H1 (cell line): Measurements from ENCODE around the gene PXN. TPM values are rescaled to one million over a fixed set of nuclear protein-coding genes. Genes with fewer than 3 reads are reported as not detected.

Source experiments
- CTCF ChIA-PET: fragments of 300-600 bp; sonication (Branson Sonifier 250); formaldehyde crosslinking; loops from one replicate; lab custom pipeline; 2021; ENCODE audit not compliant: partially characterized antibody; lab: Charles Lee
- POLR2A ChIA-PET: fragments of 300-600 bp; sonication (Branson Sonifier 250); formaldehyde crosslinking; loops from one replicate; lab custom pipeline; 2021; ENCODE audit warnings: inconsistent platforms; ENCODE audit not compliant: partially characterized antibody; lab: Charles Lee
- DNase-seq, 2 experiments: peaks; one replicate each; pipeline versions ENCODE4 v3.0.0 to v3.0.0-alpha.2; 2010 to 2022; ENCODE audit warnings: low spot score in 2 of 2, low read depth in 1 of 2, mixed read lengths in 1 of 2
- FAIRE-seq: peaks from 2 replicates; lab custom pipeline; 2011; peaks lifted over from hg19 to GRCh38; lab: Jason Lieb, UNC
- H2AFZ ChIP-seq: 2 replicates; pipeline ENCODE4 v1.8.1; 2012; ENCODE audit warnings: low read length, inconsistent platforms
- H2AK5ac ChIP-seq: 2 replicates; pipeline ENCODE4 v1.6.1; 2013; ENCODE audit warnings: low read depth, low read length
- H2BK120ac ChIP-seq: replicated peaks from 2 replicates; pipeline ENCODE3; 2013; ENCODE audit warnings: low read depth, low read length, inconsistent platforms
- H2BK12ac ChIP-seq: 2 replicates; pipeline ENCODE4 v1.6.1; 2013; ENCODE audit warnings: low read depth, low read length
- H2BK15ac ChIP-seq: 2 replicates; pipeline ENCODE4 v1.6.1; 2013; ENCODE audit warnings: low read length
- H2BK20ac ChIP-seq: 2 replicates; pipeline ENCODE4 v1.6.1; 2013; ENCODE audit warnings: low read length
- H2BK5ac ChIP-seq: 2 replicates; pipeline ENCODE4 v1.6.1; 2013; ENCODE audit warnings: low read depth, low read length
- H3K14ac ChIP-seq: 2 replicates; pipeline ENCODE4 v1.6.1; 2013; ENCODE audit warnings: inconsistent platforms; ENCODE audit not compliant: insufficient read length
- H3K18ac ChIP-seq: 2 replicates; pipeline ENCODE4 v1.6.1; 2013; ENCODE audit warnings: low read length; ENCODE audit errors: extremely low read depth
- H3K23ac ChIP-seq: 2 replicates; pipeline ENCODE4 v1.6.1; 2013; ENCODE audit warnings: inconsistent platforms; ENCODE audit not compliant: insufficient read length
- H3K23me2 ChIP-seq: 2 replicates; pipeline ENCODE4 v1.6.1; 2013; ENCODE audit warnings: low read depth, low read length
- H3K27ac ChIP-seq: 2 replicates; pipeline ENCODE4 v1.6.1; 2011; ENCODE audit warnings: low read depth, low read length, inconsistent platforms
- H3K27me3 ChIP-seq, 4 experiments: replicated peaks in 1 of 4; 1 replicate in 1 of 4; 2 replicates in 3 of 4; pipeline versions ENCODE4 v1.6.1 to v1.8.1; 2011 to 2013; ENCODE audit warnings: low read length in 3 of 4, mild to moderate bottlenecking in 3 of 4, inconsistent platforms in 2 of 4, mixed read lengths in 2 of 4, moderate library complexity in 1 of 4; ENCODE audit not compliant: control insufficient read depth in 3 of 4, insufficient read depth in 3 of 4; ENCODE audit errors: extremely low read depth in 1 of 4
- H3K36me3 ChIP-seq, 4 experiments: 2 replicates each; pipeline versions ENCODE4 v1.6.1 to v1.8.1; 2011 to 2013; ENCODE audit warnings: mild to moderate bottlenecking in 4 of 4, low read length in 3 of 4, moderate library complexity in 2 of 4, control low read depth in 1 of 4, inconsistent platforms in 1 of 4; ENCODE audit not compliant: insufficient read depth in 4 of 4, control insufficient read depth in 2 of 4
- H3K4ac ChIP-seq: replicated peaks from 2 replicates; pipeline ENCODE3; 2013; ENCODE audit warnings: low read length, low read depth, mixed read lengths, inconsistent platforms; ENCODE audit not compliant: insufficient read length
- H3K4me1 ChIP-seq, 4 experiments: replicated peaks in 1 of 4; 1 replicate in 1 of 4; 2 replicates in 3 of 4; pipeline versions ENCODE4 v1.6.1 to v1.8.1; 2011 to 2013; ENCODE audit warnings: low read length in 3 of 4, inconsistent platforms in 2 of 4, mixed read lengths in 1 of 4; ENCODE audit not compliant: insufficient read depth in 4 of 4, control insufficient read depth in 3 of 4
- H3K4me2 ChIP-seq, 2 experiments: 2 replicates each; pipeline versions ENCODE4 v1.6.1 to v1.8.1; 2011 to 2013; ENCODE audit warnings: low read depth in 2 of 2, low read length in 2 of 2, control low read depth in 1 of 2, inconsistent platforms in 1 of 2, mild to moderate bottlenecking in 1 of 2; ENCODE audit not compliant: insufficient read depth in 1 of 2
- H3K4me3 ChIP-seq, 4 experiments: fragments of 200-600, 300-600 bp in 1 of 4; sonication (generic), shearing (Covaris generic), sonication (Bioruptor Twin) in 1 of 4; 2 replicates each; pipeline versions ENCODE4 v1.5.1 to v1.8.1; 2011 to 2016; ENCODE audit warnings: low read length in 4 of 4, low read depth in 3 of 4, control low read depth in 2 of 4, inconsistent platforms in 2 of 4, mild to moderate bottlenecking in 2 of 4, mixed read lengths in 1 of 4, moderate library complexity in 1 of 4; ENCODE audit not compliant: insufficient read depth in 2 of 4; ENCODE audit errors: extremely low read depth in 1 of 4
- H3K56ac ChIP-seq: replicated peaks from 2 replicates; pipeline ENCODE3; 2013; ENCODE audit warnings: low read depth, mild to moderate bottlenecking, mixed read lengths, low read length, inconsistent platforms; ENCODE audit not compliant: insufficient read length
- H3K79me1 ChIP-seq: 2 replicates; pipeline ENCODE4 v1.6.1; 2013; ENCODE audit warnings: low read depth, low read length, control low read depth
- H3K79me2 ChIP-seq, 2 experiments: 2 replicates each; pipeline versions ENCODE4 v1.6.1 to v1.8.1; 2012 to 2013; ENCODE audit warnings: low read length in 2 of 2, mild to moderate bottlenecking in 2 of 2, inconsistent platforms in 1 of 2; ENCODE audit not compliant: insufficient read depth in 2 of 2, control insufficient read depth in 1 of 2
- H3K9ac ChIP-seq, 4 experiments: replicated peaks in 1 of 4; 1 replicate in 1 of 4; 2 replicates in 3 of 4; pipeline versions ENCODE4 v1.6.1 to v1.8.1; 2011 to 2013; ENCODE audit warnings: low read depth in 3 of 4, low read length in 3 of 4, control low read depth in 2 of 4, mild to moderate bottlenecking in 2 of 4, moderate library complexity in 2 of 4, inconsistent platforms in 1 of 4; ENCODE audit errors: extremely low read depth in 1 of 4
- H3K9me3 ChIP-seq, 2 experiments: 2 replicates each; pipeline versions ENCODE4 v1.6.1 to v1.8.1; 2012 to 2013; ENCODE audit warnings: mild to moderate bottlenecking in 2 of 2, moderate library complexity in 2 of 2, control low read depth in 1 of 2, inconsistent platforms in 1 of 2, low read depth in 1 of 2, low read length in 1 of 2, mixed read lengths in 1 of 2; ENCODE audit not compliant: insufficient read depth in 2 of 2
- H4K20me1 ChIP-seq, 2 experiments: replicated peaks in 1 of 2; 2 replicates each; pipeline versions ENCODE3 to v1.8.1; 2011 to 2013; ENCODE audit warnings: inconsistent platforms in 2 of 2, low read length in 2 of 2, mild to moderate bottlenecking in 1 of 2; ENCODE audit not compliant: insufficient read depth in 2 of 2, control insufficient read depth in 1 of 2
- H4K5ac ChIP-seq: 2 replicates; pipeline ENCODE4 v1.6.1; 2013; ENCODE audit warnings: low read length, low read depth, mixed read lengths, inconsistent platforms; ENCODE audit not compliant: insufficient read length
- H4K8ac ChIP-seq: 2 replicates; pipeline ENCODE4 v1.8.0; 2013; ENCODE audit warnings: mild to moderate bottlenecking, moderate library complexity, low read length, inconsistent platforms; ENCODE audit not compliant: insufficient read depth; ENCODE audit errors: extremely low read depth
- H4K91ac ChIP-seq: replicated peaks from 2 replicates; pipeline ENCODE3; 2013; ENCODE audit warnings: low read length, mixed read lengths, inconsistent platforms; ENCODE audit not compliant: insufficient read length
- BCL11A ChIP-seq, 2 experiments: IDR thresholded peaks; one replicate each; pipeline ENCODE4 v1.6.1; 2011; ENCODE audit warnings: low read depth in 2 of 2, low read length in 2 of 2, mild to moderate bottlenecking in 2 of 2
- CHD1 ChIP-seq: IDR thresholded peaks from 2 replicates; pipeline ENCODE4 v1.6.1; 2012; ENCODE audit warnings: low read depth, low read length, improper control_type of control experiment
- CTBP2 ChIP-seq: IDR thresholded peaks from 2 replicates; pipeline ENCODE4 v1.7.0; 2011; ENCODE audit warnings: borderline replicate concordance, mild to moderate bottlenecking, moderate library complexity, mixed read lengths, low read length; ENCODE audit not compliant: insufficient read depth, insufficient read length
- EZH2 ChIP-seq: fragments of 200-600 bp; sonication (generic); IDR thresholded peaks from 2 replicates; pipeline ENCODE4 v1.7.1; 2012; ENCODE audit warnings: low read depth, mild to moderate bottlenecking, moderate library complexity, low read length, inconsistent platforms; ENCODE audit not compliant: severe bottlenecking
- GABPA ChIP-seq: IDR thresholded peaks from 2 replicates; pipeline ENCODE4 v1.6.1; 2011; ENCODE audit warnings: mild to moderate bottlenecking, low read length, moderate library complexity, borderline replicate concordance; ENCODE audit not compliant: insufficient read depth
- HDAC6 ChIP-seq: IDR thresholded peaks from one replicate; pipeline ENCODE4 v1.7.1; 2012; ENCODE audit warnings: low read depth, mild to moderate bottlenecking, inconsistent platforms, low read length, moderate library complexity
- JUND ChIP-seq: IDR thresholded peaks from 2 replicates; pipeline ENCODE4 v1.6.1; 2011; ENCODE audit warnings: mild to moderate bottlenecking, improper control_type of control experiment, low read length
- KDM5A ChIP-seq: fragments of 200-600 bp; IDR thresholded peaks from 2 replicates; pipeline ENCODE4 v1.7.1; 2012; ENCODE audit warnings: mild to moderate bottlenecking, low read length, inconsistent platforms, mixed read lengths
- SAP30 ChIP-seq: fragments of 300-600 bp; sonication (generic); IDR thresholded peaks from 2 replicates; pipeline ENCODE4 v1.7.1; 2012; ENCODE audit warnings: low read length, moderate library complexity, mild to moderate bottlenecking, inconsistent platforms; ENCODE audit not compliant: insufficient read depth, insufficient replicate concordance
- SIN3A ChIP-seq, 2 experiments: IDR thresholded peaks in 1 of 2; conservative IDR thresholded peaks in 1 of 2; 2 replicates each; pipeline ENCODE4 v1.6.1; 2011 to 2012; ENCODE audit warnings: low read length in 2 of 2, improper control_type of control experiment in 1 of 2, low read depth in 1 of 2, mild to moderate bottlenecking in 1 of 2
- SIRT6 ChIP-seq: IDR thresholded peaks from one replicate; pipeline ENCODE4 v1.7.1; 2012; ENCODE audit warnings: low read length, inconsistent platforms
- SP2 ChIP-seq: IDR thresholded peaks from 2 replicates; pipeline ENCODE4 v1.6.1; 2012; ENCODE audit warnings: mild to moderate bottlenecking, low read length, inconsistent platforms
- WGBS, 2 experiments: shearing (Covaris generic) in 1 of 2; methylation state at CpG; one replicate each; pipeline versions ENCODE4 v1.1.6 to v1.1.7; 2013 to 2015; ENCODE audit warnings: low lambda C conversion rate in 2 of 2, mixed read lengths in 2 of 2, inconsistent platforms in 1 of 2, low coverage in 1 of 2, missing lambda C conversion rate in 1 of 2; ENCODE audit not compliant: insufficient replicate concordance in 2 of 2, insufficient coverage in 1 of 2, insufficient read length in 1 of 2; ENCODE audit errors: extremely low coverage in 1 of 2, missing lambda C conversion rate in 1 of 2; 5-methylcytosine and 5-hydroxymethylcytosine counted together
- polyA plus RNA-seq, 7 experiments: library from polyadenylated mRNA; depleted of rRNA in 3 of 7; stranded (reverse) in 5 of 7; unstranded in 2 of 7; fragments of >200 nt in 5 of 7; fragments of 200-250 nt in 2 of 7; gene quantifications; 1 replicate in 5 of 7; 2 replicates in 1 of 7; 4 replicates in 1 of 7; pipeline versions ENCODE4 v1.2.1 to v1.2.3, GENCODE V29; 2011 to 2013; ENCODE audit warnings: missing spikeins in 2 of 7, mixed read lengths in 2 of 7
- total RNA-seq: library from RNA; stranded (reverse); fragmentation: NEBNext Ultra II Directional; extraction: Animal tissue kit (Norgen Biotek cat#: 25700); gene quantifications from 2 replicates; pipeline ENCODE4 v1.2.1, GENCODE V29; 2021

The PXN gene
- total and polyA plus RNA-seq, 2 of the 8 experiments (the other 6 are each of a cell fraction or from before 2014, with no cell fraction given): 51.0 to 105 TPM

DNA sequence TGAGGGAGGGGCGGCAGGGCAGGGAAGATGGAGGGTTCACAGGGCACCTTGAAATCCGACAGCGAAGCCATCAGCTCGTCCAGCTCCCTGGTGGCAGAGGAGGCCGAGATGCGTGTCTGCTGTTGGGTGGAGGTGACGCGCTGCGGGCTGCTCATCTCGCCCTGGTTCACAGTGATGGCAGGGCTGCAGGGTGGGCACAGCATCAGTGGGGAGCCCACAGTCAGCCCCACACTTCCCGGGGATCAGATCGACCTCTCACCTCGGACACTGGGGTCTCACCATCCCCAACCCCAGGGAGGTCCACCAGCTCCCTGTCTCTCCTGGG is 44.0 kb downstream of the PXN start:
- Histone ChIP-seq H3K27me3 (no peaks in the 10 kb centered on the region), H2BK5ac (no peak overlapping the region; the same call in 1 of the 2 replicates), H3K23ac (no peak overlapping the region), H3K4ac (no peak overlapping the region), H3K9ac (peak overlapping the region in 2 of 4 experiments; percentile 8 to 30; a peak in 2 of 7 replicates), H4K20me1 (peaks cover 8 to 24% of the 10 kb centered on the region in 2 experiments), H4K5ac (no peak overlapping the region), H3K27ac (no peak overlapping the region), H2BK20ac (no peak overlapping the region), H3K4me2 (no peak overlapping the region), H3K36me3 (peaks cover 15 to 28% (median 25%) of the 10 kb centered on the region in 4 experiments), H3K56ac (no peak overlapping the region), H3K79me1 (no peaks in the 10 kb centered on the region; the same call in 1 of the 2 replicates), H3K9me3 (no peaks in the 10 kb centered on the region), H2BK12ac (no peak overlapping the region), H2AFZ (no peak overlapping the region), H3K79me2 (peaks cover 0 to 12% of the 10 kb centered on the region in 2 experiments; a peak in 2 of 4 replicates), H4K8ac (no peak overlapping the region), H3K18ac (no peak overlapping the region), H2BK15ac (no peak overlapping the region), H3K4me3 (no peak overlapping the region), H2AK5ac (no peak overlapping the region), H3K14ac (no peak overlapping the region), H3K4me1 (peaks cover 0 to 16% (median 5%) of the 10 kb centered on the region in 4 experiments; a peak in 5 of 7 replicates), H4K91ac (no peak overlapping the region), H2BK120ac (no peak overlapping the region), H3K23me2 (no peaks in the 10 kb centered on the region)
- CTCF ChIA-PET: interaction anchor here (1.1 to 17.8 kb wide), 3 partner anchors 8 to 30 kb away, joined by 4 to 930 read pairs (median 31); partner anchors contain the start of genes PXN and RPLP0
- FAIRE-seq: no peak
- WGBS, 2 experiments: 90% methylated on average over 13 of the region's 13 CpGs; no CpG with 5 or more reads in 1 of the 2 experiments
- DNase-seq: no peak
- TF ChIP-seq SAP30 (no peak), EZH2 (no peak), CHD1 (no peak), SIN3A (conservative IDR thresholded peaks at IDR 0.05 in 1 of 2, IDR thresholded peaks at IDR 0.05 in 1 of 2; ENCODE audit: low read depth in 1 of 2, low read length in 2 of 2) (no peak), BCL11A (IDR thresholded peaks at IDR 0.05; ENCODE audit: low read depth in 2 of 2, low read length in 2 of 2) (no peak), HDAC6 (no peak), JUND (no peak), KDM5A (no peak), GABPA (no peak), SP2 (no peak), CTBP2 (no peak), SIRT6 (no peak)
- POLR2A ChIA-PET: interaction anchor here (0.8 to 88.3 kb wide), 4 partner anchors 7 to 79 kb away, joined by 3 to 4270 read pairs (median 689); partner anchors contain the start of genes GCN1, PXN, RNU4-1 and RNU4-2
